Ureter (tissue), 1 donor: ENCODE measurements around the gene NKTR. TPM values are rescaled to one million over a fixed set of nuclear protein-coding genes. Genes with fewer than 3 reads are reported as not detected.
A peak's percentile ranks its signal among the peaks of the same experiment; 100 is the strongest.

Experiments used
- DNase-seq: peaks from one replicate; pipeline ENCODE4 v3.0.0-alpha.2; 2020; ENCODE audit warnings: low spot score
- total RNA-seq: library from RNA; stranded (reverse); gene quantifications from one replicate; pipeline ENCODE4 v1.2.4, GENCODE V29; 2023
- donor health status: DM: yes; HTN: yes; CAD: no.

Gene NKTR
- total RNA-seq, 1 donor from 2014 or later = 137 TPM

DNA sequence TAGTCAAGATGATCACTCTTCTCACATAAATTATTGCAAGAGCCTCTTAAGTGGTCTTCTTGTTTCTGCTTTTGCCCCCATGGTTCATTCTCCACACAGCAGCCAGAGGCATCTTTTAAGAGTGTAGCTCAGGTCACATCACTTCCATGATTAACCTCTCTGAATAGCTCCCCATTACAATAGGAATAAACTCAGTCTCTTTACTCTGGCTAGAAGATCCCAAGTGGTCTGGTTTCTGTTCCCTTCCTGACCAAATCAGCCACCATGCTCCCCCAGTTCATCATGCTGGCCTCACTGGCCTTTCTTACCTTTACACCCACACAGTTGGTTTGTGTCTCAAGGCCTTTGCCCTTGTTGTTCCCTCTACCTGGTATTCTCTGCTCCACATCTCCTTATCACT, 93.9 kb downstream of the NKTR start:
- DNase-seq = no peak

DNA sequence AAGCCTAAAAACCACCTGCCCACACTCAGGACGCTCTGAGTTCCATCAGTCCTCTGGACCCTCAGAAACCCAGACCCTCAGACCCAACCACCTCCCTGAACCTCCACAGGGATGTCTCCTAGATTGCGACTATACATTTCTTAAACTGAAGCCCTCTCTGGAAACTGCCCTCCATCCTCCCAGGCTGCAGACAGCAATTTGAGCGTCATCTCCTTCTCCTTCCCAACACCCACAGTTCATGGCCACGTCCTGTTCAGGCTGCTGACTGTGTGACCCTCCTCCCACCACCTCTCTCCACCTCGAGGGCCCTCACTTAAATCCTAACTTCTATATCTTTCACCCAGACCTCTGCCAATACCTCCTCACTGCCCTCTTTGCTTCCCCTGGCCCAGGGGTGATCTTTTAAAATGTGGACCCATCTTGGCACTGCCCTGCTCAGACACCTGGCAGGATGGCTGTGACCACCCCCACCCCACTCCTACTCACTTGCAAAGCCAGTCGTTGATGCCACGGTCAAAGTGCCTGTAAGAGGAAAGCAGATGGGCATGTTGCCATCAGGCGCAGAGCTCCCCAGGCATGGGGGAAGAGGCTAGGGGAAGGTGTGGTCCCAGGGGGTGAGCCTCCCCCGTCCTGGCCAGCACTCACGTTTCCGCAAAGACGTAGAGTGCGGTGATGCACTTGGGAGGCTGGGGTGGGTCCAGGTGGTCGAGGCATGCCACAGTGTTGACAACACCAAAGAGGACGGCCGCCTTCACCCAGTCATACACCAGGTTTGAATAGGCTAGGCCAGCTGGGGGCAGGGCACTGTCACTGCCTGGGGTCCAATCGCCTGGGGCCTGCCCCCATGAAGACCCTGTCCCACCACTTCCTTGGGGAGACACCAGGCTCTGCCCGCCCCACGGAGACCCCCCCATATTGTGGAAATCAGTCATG, 96.1 kb downstream of the NKTR start:
- peak; percentile 32 for DNase-seq

DNA sequence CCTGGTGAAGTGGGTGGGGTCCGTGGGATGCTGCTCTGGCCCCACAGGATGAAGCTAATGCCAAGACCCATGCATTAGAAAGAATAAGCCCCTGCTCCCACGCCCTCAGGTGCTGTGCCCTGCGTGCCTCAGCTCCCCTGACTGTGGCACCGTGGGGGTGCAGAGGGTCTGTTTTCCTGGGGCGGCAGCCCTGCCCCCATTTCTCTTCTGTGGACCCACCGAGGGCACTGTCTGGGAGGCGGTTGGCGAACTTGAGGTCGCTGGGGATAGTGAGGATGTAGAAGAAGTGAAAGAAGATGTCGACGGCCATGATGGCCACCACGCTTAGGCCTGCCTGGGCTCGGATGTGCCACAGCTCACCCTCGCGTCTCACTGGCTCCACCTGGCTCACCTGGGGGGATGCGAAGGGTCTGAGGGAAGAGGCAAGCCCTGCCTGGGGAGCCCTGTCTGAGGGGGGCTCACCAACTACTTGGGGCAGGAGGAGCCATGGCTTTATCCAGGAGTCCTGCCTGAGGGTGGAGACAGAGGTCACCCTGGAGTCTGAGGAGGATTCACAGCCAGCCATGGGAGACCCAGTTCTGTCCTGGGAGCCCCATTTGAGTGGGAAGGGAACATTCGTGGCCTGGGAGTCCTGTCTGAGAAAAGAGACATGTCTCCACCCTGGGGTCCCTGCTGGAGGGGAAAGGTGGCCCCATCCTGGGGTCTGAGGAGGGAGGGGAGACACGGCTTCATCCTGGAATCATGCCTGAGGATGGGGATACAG, 97.0 kb downstream of the NKTR start:
- peak; percentile 30 for DNase-seq

Other genes starting within 250 kb of the NKTR start
- not detected for gene LYZL4, start 190.1 kb upstream of the NKTR start, total RNA-seq
- 72.7 TPM for gene VIPR1, start 98.0 kb upstream of the NKTR start, total RNA-seq
- gene SEC22C, start 18.7 kb upstream of the NKTR start, total RNA-seq = 37.2 TPM
- gene SS18L2, start 9.8 kb upstream of the NKTR start, total RNA-seq = 21.6 TPM
- 32.1 TPM for gene ZBTB47, start 53.0 kb downstream of the NKTR start, total RNA-seq
- not detected for gene KLHL40, start 84.9 kb downstream of the NKTR start, total RNA-seq
- gene HHATL, start 102.1 kb downstream of the NKTR start, total RNA-seq = 0.73 TPM
- 1.2 TPM for gene CCDC13, start 172.6 kb downstream of the NKTR start, total RNA-seq
- gene HIGD1A, start 203.8 kb downstream of the NKTR start, total RNA-seq = 182 TPM
- gene ACKR2, start 208.8 kb downstream of the NKTR start, total RNA-seq = 17.2 TPM